ENCODE data around the gene FAM216A.
"Not testable (repeated sequence)": the region's sequence is repeated elsewhere in the genome, so short reads cannot be mapped to it uniquely, and the experiment has no call there.

Gene FAM216A

GRCh38 chr12:110501752-110502738 lies 33.4 kb downstream of the FAM216A start, which contains the start of the genes RAD9B and VPS29:
TSS of gene RAD9B (plus strand) at chr12:110502331. CDS start at chr12:110502338, 7 bp downstream.
TSS of gene VPS29 (minus strand) at chr12:110502111. CDS start at chr12:110502051, 60 bp downstream.
- DNase-seq: peak; percentile 88

GRCh38 chr12:110503432-110503831 lies 34.8 kb downstream of the FAM216A start:
- no peak for DNase-seq

GRCh38 chr12:110505332-110505731 lies 36.7 kb downstream of the FAM216A start:
- DNase-seq: no peak

GRCh38 chr12:110508071-110508586 lies 39.5 kb downstream of the FAM216A start:
- DNase-seq: no peak

- DNase-seq: no peak
These were observed 45.2 kb downstream of the FAM216A start for GRCh38 chr12:110513842-110514241.

GRCh38 chr12:110514363-110514762 lies 45.7 kb downstream of the FAM216A start:
- no peak for DNase-seq

- DNase-seq: no peak
These were observed 48.4 kb downstream of the FAM216A start for GRCh38 chr12:110516995-110517394.

- not testable (repeated sequence) for DNase-seq
These were observed 49.4 kb downstream of the FAM216A start for GRCh38 chr12:110518014-110518413.

- not testable (repeated sequence) for DNase-seq
These were observed 52.4 kb downstream of the FAM216A start for GRCh38 chr12:110520876-110521712.

- DNase-seq: no peak
These were observed 59.7 kb downstream of the FAM216A start for GRCh38 chr12:110528277-110528839.

- no peak for DNase-seq
These were observed 61.9 kb downstream of the FAM216A start for GRCh38 chr12:110530511-110530910.

- no peak for DNase-seq
These were observed 63.2 kb downstream of the FAM216A start for GRCh38 chr12:110531741-110532333.

- no peak for DNase-seq
These were observed 64.0 kb downstream of the FAM216A start for GRCh38 chr12:110532644-110533043.

GRCh38 chr12:110533607-110534006 lies 65.0 kb downstream of the FAM216A start:
- no peak for DNase-seq

- no peak for DNase-seq
These were observed 66.2 kb downstream of the FAM216A start for GRCh38 chr12:110534811-110535210.

GRCh38 chr12:110536834-110537604 lies 68.4 kb downstream of the FAM216A start:
- no peak for DNase-seq

- DNase-seq: no peak
These were observed 69.2 kb downstream of the FAM216A start for GRCh38 chr12:110537605-110538409.

GRCh38 chr12:110538869-110539622 lies 70.4 kb downstream of the FAM216A start:
- DNase-seq: no peak

All from NCI-H1694 (cell line).